Adipocyte (in vitro differentiated cells): ENCODE data around the gene ZNF304.
A peak's percentile ranks its signal among the peaks of the same experiment; 100 is the strongest.
"Not testable (repeated sequence)": the region's sequence is repeated elsewhere in the genome, so short reads cannot be mapped to it uniquely, and the experiment has no call there.

Source experiments
- DNase-seq: peaks from one replicate; pipeline ENCODE4 v3.0.0-alpha.2; 2015; ENCODE audit warnings: low read depth
- H3K27me3 ChIP-seq: replicated peaks from 2 replicates; pipeline ENCODE4 v1.7.0; 2013; ENCODE audit warnings: mild to moderate bottlenecking, low read length, moderate library complexity; ENCODE audit not compliant: control insufficient read depth, insufficient read depth
- H3K36me3 ChIP-seq: 2 replicates; pipeline ENCODE4 v1.7.0; 2013; ENCODE audit warnings: low read length, mild to moderate bottlenecking, moderate library complexity; ENCODE audit not compliant: control insufficient read depth, insufficient read depth, severe bottlenecking
- H3K4me1 ChIP-seq: 2 replicates; pipeline ENCODE4 v1.7.0; 2013; ENCODE audit warnings: mild to moderate bottlenecking, low read length, moderate library complexity; ENCODE audit not compliant: control insufficient read depth, insufficient read depth
- H3K4me3 ChIP-seq: 2 replicates; pipeline ENCODE4 v1.7.0; 2013; ENCODE audit warnings: mild to moderate bottlenecking, low read length, moderate library complexity
- H3K9ac ChIP-seq: 2 replicates; pipeline ENCODE4 v1.7.0; 2013; ENCODE audit warnings: mild to moderate bottlenecking, low read length, moderate library complexity
- H3K9me3 ChIP-seq: 2 replicates; pipeline ENCODE4 v1.7.0; 2013; ENCODE audit warnings: mild to moderate bottlenecking, low read length, moderate library complexity; ENCODE audit not compliant: control insufficient read depth

The ZNF304 gene

DNA sequence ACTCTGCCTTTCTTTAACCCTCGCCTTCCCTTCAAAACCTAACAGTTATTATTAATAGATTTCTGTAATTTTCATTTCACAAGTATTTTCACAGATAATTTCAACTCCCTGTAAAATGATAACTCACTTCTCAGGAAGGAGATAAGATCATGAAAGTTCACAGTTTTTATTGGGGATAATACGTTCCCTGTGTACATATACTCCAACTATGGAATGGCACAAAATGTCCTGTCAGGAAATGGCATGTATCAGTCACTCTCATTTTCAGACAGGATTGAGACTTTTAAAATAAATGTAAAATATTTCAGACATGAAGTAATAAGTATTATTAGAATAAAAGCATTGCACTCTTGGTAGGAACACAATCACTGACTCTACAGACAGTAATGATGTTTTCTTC lies 11.3 kb downstream of the ZNF304 start:
- no peaks in the 10 kb centered on the region for H3K27me3 ChIP-seq
- H3K4me1 ChIP-seq, result peaks cover 19% of the 10 kb centered on the region
- peak overlapping the region; percentile 83 for H3K9ac ChIP-seq
- DNase-seq, result no peak
- peaks cover 25% of the 10 kb centered on the region for H3K36me3 ChIP-seq
- H3K9me3 ChIP-seq, result no peaks in the 10 kb centered on the region
- H3K4me3 ChIP-seq, result peak overlapping the region; percentile 80

DNA sequence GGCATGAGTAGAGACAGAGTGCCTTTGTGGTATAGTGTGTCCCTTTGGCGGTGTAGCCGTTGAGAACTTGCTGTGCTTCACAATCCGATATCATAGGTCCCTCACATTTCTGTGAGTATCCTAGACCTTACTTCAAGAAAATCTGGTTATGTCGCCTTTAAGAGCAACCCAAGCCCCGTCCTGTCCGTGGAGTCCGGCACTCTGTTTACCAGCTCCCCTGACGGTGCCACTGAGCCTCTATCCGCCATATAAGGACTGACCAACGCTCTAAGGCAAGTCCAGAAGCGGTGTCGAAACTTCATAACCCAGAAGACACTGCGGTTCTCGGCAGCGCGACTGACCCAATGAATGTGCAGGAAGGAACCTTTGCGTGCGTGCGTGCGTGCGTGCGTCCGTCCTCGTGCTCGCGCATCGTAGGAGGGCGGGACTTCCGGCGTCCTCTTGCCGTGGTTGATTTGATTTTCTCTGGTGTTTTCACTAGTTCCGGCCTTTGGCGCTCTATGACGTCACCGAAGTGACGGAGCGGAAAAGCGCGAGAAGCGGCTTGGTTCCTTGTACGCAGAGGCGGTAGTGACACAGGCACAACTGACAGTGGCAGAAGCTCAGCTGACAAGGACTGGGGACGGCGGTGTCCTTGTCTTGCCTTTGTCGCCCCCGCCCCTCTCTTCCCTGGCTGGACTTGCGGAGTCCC lies 12.1 kb downstream of the ZNF304 start, which contains the start of the genes TRAPPC2B and ZNF547:
TSS of gene TRAPPC2B (plus strand) at position 555 of the 691 bp plus-strand sequence. CDS start 1,283 bp downstream, outside the sequence.
TSS of gene ZNF547 (plus strand) at position 555 of the 691 bp plus-strand sequence. CDS start 5,005 bp downstream, outside the sequence.
- Histone ChIP-seq H3K4me1 (peaks cover 19% of the 10 kb centered on the region), H3K9me3 (no peaks in the 10 kb centered on the region), H3K9ac (peak within 1 kb of the TSS; percentile 83), H3K27me3 (no peaks in the 10 kb centered on the region), H3K4me3 (peak within 1 kb of the TSS; percentile 80), H3K36me3 (peaks cover 18% of the 10 kb centered on the region)
- DNase-seq, result peak; percentile 100

GRCh38 chr19:57363688-57364181 lies 12.7 kb downstream of the ZNF304 start:
- no peaks in the 10 kb centered on the region for H3K27me3 ChIP-seq
- H3K4me3 ChIP-seq, result peak overlapping the region; percentile 80
- H3K4me1 ChIP-seq, result peaks cover 19% of the 10 kb centered on the region
- H3K9ac ChIP-seq, result peak overlapping the region; percentile 83
- DNase-seq, result peak; percentile 52
- H3K9me3 ChIP-seq, result no peaks in the 10 kb centered on the region
- peaks cover 12% of the 10 kb centered on the region for H3K36me3 ChIP-seq

- peaks cover 19% of the 10 kb centered on the region for H3K4me1 ChIP-seq
- DNase-seq, result no peak
- H3K36me3 ChIP-seq, result peaks cover 10% of the 10 kb centered on the region
- no peaks in the 10 kb centered on the region for H3K27me3 ChIP-seq
- no peak overlapping the region for H3K4me3 ChIP-seq
- no peak overlapping the region for H3K9ac ChIP-seq
- no peaks in the 10 kb centered on the region for H3K9me3 ChIP-seq
Measured at GRCh38 chr19:57366776-57367175, 15.7 kb downstream of the ZNF304 start.

- no peaks in the 10 kb centered on the region for H3K4me1 ChIP-seq
- H3K27me3 ChIP-seq, result no peaks in the 10 kb centered on the region
- no peak overlapping the region for H3K4me3 ChIP-seq
- peaks cover 33% of the 10 kb centered on the region for H3K9me3 ChIP-seq
- no peak for DNase-seq
- H3K9ac ChIP-seq, result no peak overlapping the region
- H3K36me3 ChIP-seq, result peaks cover 81% of the 10 kb centered on the region
Measured at GRCh38 chr19:57374179-57374578, 23.1 kb downstream of the ZNF304 start.

- peaks cover 81% of the 10 kb centered on the region for H3K36me3 ChIP-seq
- not testable (repeated sequence) for H3K4me1 ChIP-seq, H3K9ac ChIP-seq, DNase-seq, H3K4me3 ChIP-seq, H3K27me3 ChIP-seq
- peaks cover 35% of the 10 kb centered on the region for H3K9me3 ChIP-seq
Measured at GRCh38 chr19:57374647-57375046, 23.6 kb downstream of the ZNF304 start.

DNA sequence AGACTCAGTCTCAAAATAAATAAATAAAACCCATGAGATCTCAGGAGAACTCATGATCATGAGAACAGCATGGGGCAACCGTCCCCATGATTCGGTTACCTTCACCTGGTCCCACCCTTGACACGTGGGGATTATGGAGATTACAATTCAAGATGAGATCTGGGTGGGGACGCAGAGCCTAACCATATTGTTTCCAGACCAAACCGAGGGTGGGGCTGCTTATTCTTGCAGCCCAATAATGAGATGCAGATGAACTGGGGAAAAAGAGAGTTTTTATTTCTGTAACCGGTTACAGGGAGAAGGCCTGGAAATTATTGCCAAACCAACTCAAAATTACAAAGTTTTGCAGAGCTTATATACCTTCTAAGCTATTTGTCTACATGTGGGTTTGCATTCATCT lies 25.1 kb downstream of the ZNF304 start:
- no peak overlapping the region for H3K9ac ChIP-seq
- H3K36me3 ChIP-seq, result peaks cover 79% of the 10 kb centered on the region
- H3K4me3 ChIP-seq, result no peak overlapping the region
- DNase-seq, result no peak
- H3K4me1 ChIP-seq, result no peaks in the 10 kb centered on the region
- H3K9me3 ChIP-seq, result peaks cover 35% of the 10 kb centered on the region
- no peaks in the 10 kb centered on the region for H3K27me3 ChIP-seq

DNA sequence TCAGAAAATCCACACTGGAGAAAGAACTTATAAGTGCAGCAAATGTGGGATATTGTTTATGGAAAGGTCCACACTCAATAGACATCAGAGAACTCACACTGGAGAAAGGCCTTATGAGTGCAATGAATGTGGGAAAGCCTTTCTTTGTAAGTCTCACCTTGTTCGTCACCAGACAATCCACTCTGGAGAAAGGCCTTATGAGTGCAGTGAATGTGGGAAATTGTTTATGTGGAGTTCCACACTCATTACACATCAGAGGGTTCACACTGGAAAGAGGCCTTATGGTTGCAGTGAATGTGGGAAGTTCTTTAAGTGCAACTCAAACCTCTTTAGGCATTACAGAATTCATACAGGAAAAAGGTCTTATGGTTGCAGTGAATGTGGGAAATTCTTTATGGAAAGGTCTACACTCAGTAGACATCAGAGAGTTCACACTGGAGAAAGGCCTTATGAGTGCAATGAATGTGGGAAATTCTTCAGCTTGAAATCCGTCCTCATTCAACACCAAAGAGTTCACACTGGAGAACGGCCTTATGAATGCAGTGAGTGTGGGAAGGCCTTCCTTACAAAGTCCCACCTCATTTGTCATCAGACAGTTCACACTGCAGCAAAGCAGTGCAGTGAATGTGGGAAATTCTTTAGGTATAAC lies 26.6 kb downstream of the ZNF304 start:
- no peaks in the 10 kb centered on the region for H3K27me3 ChIP-seq
- H3K36me3 ChIP-seq, result peaks cover 65% of the 10 kb centered on the region
- peaks cover 35% of the 10 kb centered on the region for H3K9me3 ChIP-seq
- H3K4me3 ChIP-seq, result peak overlapping the region; percentile 45
- no peaks in the 10 kb centered on the region for H3K4me1 ChIP-seq
- DNase-seq, result no peak
- H3K9ac ChIP-seq, result no peak overlapping the region

DNA sequence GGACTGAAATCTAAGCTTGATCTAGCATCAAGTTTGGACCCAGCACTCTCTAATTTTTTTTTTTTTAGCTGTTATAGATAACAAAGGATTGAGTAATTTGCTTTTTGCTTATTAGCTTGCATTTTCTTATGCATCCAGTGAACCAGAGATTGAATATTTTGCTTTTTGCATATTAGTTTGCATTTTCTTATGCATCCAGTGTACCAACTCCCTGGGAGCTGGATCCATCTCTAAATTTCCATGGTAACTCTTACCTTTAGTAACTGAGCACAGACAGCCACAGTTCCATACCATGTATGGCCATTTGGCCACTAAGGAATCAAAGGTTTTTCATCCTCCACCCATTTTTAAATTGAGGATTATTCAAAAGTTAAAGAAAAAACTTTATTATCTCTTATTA lies 29.9 kb downstream of the ZNF304 start:
- Histone ChIP-seq H3K4me1 (no peaks in the 10 kb centered on the region), H3K36me3 (peaks cover 32% of the 10 kb centered on the region), H3K4me3 (no peak overlapping the region), H3K27me3 (no peaks in the 10 kb centered on the region), H3K9me3 (peaks cover 34% of the 10 kb centered on the region), H3K9ac (no peak overlapping the region)
- DNase-seq, result no peak

DNA sequence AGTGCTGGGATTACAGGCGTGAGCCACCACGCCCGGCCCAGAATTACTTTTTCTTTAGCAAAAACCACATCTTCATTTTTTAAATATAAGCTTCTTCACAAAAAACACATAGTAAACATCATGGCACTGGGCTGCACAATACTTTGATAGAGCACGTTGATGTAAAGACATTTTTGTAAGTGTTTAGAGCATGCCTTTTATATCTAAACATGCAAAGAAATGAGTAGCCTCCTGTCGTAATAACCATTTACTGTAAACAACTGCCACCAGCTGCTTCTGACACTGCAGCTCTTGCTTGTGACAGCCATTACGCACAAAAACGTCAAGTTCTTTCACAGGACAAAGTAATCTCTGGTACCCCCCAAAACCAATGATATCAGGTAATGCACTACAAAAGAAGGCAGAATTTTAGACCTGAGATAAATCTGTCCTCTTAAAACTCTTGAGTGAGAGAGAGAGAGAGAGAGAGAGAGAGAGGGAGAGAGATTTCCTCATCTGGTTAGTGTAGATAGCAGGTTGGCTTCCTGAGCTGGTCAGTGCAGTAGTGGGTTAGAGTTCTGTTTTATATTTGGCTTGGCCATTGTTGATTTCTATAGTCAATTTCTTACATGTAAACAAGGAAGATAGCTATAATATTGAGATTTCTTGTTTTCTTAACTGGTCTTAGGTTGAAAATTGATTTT lies 31.9 kb downstream of the ZNF304 start:
- no peaks in the 10 kb centered on the region for H3K27me3 ChIP-seq
- H3K4me1 ChIP-seq, result no peaks in the 10 kb centered on the region
- H3K9ac ChIP-seq, result no peak overlapping the region
- H3K4me3 ChIP-seq, result no peak overlapping the region
- H3K36me3 ChIP-seq, result peaks cover 12% of the 10 kb centered on the region
- DNase-seq, result no peak
- H3K9me3 ChIP-seq, result peaks cover 14% of the 10 kb centered on the region

DNA sequence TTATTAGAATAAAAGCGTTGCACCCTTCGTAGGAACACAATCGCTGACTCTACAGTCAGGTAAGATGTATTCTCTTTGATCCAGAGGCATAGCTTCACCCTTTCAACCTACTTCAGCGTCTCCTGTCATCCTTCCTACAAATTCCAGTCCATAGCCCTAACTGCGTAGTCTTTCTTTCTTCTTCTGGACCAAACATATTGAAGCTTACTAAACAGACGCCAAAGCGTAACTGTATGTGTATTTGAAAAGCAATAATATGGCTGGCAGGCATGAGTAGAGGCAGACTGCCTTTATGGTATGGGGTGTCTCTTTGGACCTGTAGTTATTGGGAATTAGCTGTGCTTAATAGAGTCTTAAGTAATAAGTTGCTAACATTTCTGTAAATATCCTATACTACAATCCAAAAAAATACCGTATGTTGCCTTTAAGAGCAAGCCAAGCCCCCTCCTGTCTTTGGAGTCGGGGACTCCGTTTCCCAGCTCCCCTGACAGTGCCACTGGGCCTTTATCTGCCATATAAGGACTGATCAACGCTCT lies 38.2 kb downstream of the ZNF304 start:
- Histone ChIP-seq H3K36me3 (no peaks in the 10 kb centered on the region), H3K9me3 (no peaks in the 10 kb centered on the region), H3K4me3 (peak overlapping the region; percentile 98), H3K4me1 (peaks cover 15% of the 10 kb centered on the region), H3K27me3 (no peaks in the 10 kb centered on the region), H3K9ac (peak overlapping the region; percentile 98)
- DNase-seq, result no peak
